Measurements from ENCODE around the gene SLCO3A1. TPM values are rescaled to one million over a fixed set of nuclear protein-coding genes. Genes with fewer than 3 reads are reported as not detected.

SLCO3A1 gene
- total RNA-seq, 2 experiments from 2014 or later: 8.5 to 40.0 TPM

- peaks cover 4% of the 10 kb centered on the region; the same call in 1 of the 2 replicates for H3K9me3 ChIP-seq (ENCODE audit: low read length)
- H3K79me2 ChIP-seq (ENCODE audit: insufficient read depth, low read depth, low read length): no peaks in the 10 kb centered on the region
- no peaks in the 10 kb centered on the region for H3K9me2 ChIP-seq (ENCODE audit: insufficient read depth, low read length)
- no peak overlapping the region for H3K27ac ChIP-seq (ENCODE audit: low read depth, low read length, poor library complexity, severe bottlenecking)
- POLR2A ChIA-PET: no interaction called here
- no TSS peak for BruUV-seq (replicated peaks)
- TF ChIP-seq EZH2phosphoT487 (IDR thresholded peaks at IDR 0.05; ENCODE audit: borderline replicate concordance, low read depth, low read length): no peak
- TF ChIP-seq, protein P1, sequence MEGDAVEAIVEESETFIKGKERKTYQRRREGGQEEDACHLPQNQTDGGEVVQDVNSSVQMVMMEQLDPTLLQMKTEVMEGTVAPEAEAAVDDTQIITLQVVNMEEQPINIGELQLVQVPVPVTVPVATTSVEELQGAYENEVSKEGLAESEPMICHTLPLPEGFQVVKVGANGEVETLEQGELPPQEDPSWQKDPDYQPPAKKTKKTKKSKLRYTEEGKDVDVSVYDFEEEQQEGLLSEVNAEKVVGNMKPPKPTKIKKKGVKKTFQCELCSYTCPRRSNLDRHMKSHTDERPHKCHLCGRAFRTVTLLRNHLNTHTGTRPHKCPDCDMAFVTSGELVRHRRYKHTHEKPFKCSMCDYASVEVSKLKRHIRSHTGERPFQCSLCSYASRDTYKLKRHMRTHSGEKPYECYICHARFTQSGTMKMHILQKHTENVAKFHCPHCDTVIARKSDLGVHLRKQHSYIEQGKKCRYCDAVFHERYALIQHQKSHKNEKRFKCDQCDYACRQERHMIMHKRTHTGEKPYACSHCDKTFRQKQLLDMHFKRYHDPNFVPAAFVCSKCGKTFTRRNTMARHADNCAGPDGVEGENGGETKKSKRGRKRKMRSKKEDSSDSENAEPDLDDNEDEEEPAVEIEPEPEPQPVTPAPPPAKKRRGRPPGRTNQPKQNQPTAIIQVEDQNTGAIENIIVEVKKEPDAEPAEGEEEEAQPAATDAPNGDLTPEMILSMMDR (conservative IDR thresholded peaks at IDR 0.05; ENCODE audit: low read length): no peak
- no peaks in the 10 kb centered on the region for H3K4me1 ChIP-seq (ENCODE audit: insufficient read depth, low read length, poor library complexity, severe bottlenecking)
- no peaks in the 10 kb centered on the region for H3K36me3 ChIP-seq (ENCODE audit: insufficient read depth, low read length)
- no peak overlapping the region for H2AFZ ChIP-seq (ENCODE audit: low read length)
- CTCF ChIA-PET (ENCODE audit: unreplicated experiment): no interaction called here
- H4K20me1 ChIP-seq (ENCODE audit: insufficient read depth, low read length): peaks cover 1% of the 10 kb centered on the region; the same call in 1 of the 2 replicates
- H3K4me2 ChIP-seq (ENCODE audit: low read length): no peak overlapping the region
- no peak overlapping the region for H3K4me3 ChIP-seq (ENCODE audit: low read depth, low read length, poor library complexity, severe bottlenecking)
- DNase-seq (ENCODE audit: low spot score): no peak
- intact Hi-C loops (cut with micrococcal nuclease; ENCODE audit: unreplicated experiment): no loop called here
These were observed 186.8 kb downstream of the SLCO3A1 start for GRCh38 chr15:92040350-92040749.

DNA sequence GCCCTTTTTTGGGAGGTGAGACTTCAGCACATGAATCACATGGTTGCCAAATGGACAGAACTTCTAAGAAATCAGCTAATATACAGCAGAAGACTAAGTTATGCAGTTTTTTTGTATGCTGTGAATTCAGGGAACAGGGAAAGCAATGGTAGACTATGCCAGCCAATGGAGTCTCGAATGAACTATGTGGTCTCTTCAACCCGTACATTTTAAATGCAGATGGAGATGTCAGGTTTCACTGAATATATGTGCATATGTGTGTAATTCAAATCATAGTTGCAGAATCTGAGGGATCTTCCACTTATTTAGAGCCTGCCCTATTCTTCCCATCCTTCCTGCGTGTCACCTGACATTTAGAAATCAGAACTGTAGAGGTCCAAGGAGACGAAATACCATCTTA lies 187.9 kb downstream of the SLCO3A1 start:
- intact Hi-C loops (cut with micrococcal nuclease; ENCODE audit: unreplicated experiment): no loop called here
- TF ChIP-seq, protein P1 (conservative IDR thresholded peaks at IDR 0.05; ENCODE audit: low read length): no peak
- no peak for TF ChIP-seq EZH2phosphoT487 (IDR thresholded peaks at IDR 0.05; ENCODE audit: borderline replicate concordance, low read depth, low read length)
- Histone ChIP-seq H3K36me3 (ENCODE audit: insufficient read depth, low read length) (no peaks in the 10 kb centered on the region), H3K4me3 (ENCODE audit: low read depth, low read length, poor library complexity, severe bottlenecking) (no peak overlapping the region), H3K4me1 (ENCODE audit: insufficient read depth, low read length, poor library complexity, severe bottlenecking) (no peaks in the 10 kb centered on the region), H2AFZ (ENCODE audit: low read length) (no peak overlapping the region), H3K9me2 (ENCODE audit: insufficient read depth, low read length) (no peaks in the 10 kb centered on the region), H3K27ac (ENCODE audit: low read depth, low read length, poor library complexity, severe bottlenecking) (no peak overlapping the region), H3K9me3 (ENCODE audit: low read length) (peaks cover 4% of the 10 kb centered on the region; the same call in 1 of the 2 replicates), H3K79me2 (ENCODE audit: insufficient read depth, low read depth, low read length) (no peaks in the 10 kb centered on the region), H4K20me1 (ENCODE audit: insufficient read depth, low read length) (peaks cover 7% of the 10 kb centered on the region), H3K4me2 (ENCODE audit: low read length) (no peak overlapping the region)
- no peak for DNase-seq (ENCODE audit: low spot score)
- BruUV-seq (replicated peaks): no TSS peak
- ChIA-PET POLR2A (no interaction called here), CTCF (ENCODE audit: unreplicated experiment) (no interaction called here)

- TF ChIP-seq, protein P1 (conservative IDR thresholded peaks at IDR 0.05; ENCODE audit: low read length): no peak
- Histone ChIP-seq H3K36me3 (ENCODE audit: insufficient read depth, low read length) (no peaks in the 10 kb centered on the region), H3K4me1 (ENCODE audit: insufficient read depth, low read length, poor library complexity, severe bottlenecking) (no peaks in the 10 kb centered on the region), H3K27ac (ENCODE audit: low read depth, low read length, poor library complexity, severe bottlenecking) (no peak overlapping the region), H3K4me3 (ENCODE audit: low read depth, low read length, poor library complexity, severe bottlenecking) (no peak overlapping the region), H3K9me3 (ENCODE audit: low read length) (no peaks in the 10 kb centered on the region), H2AFZ (ENCODE audit: low read length) (no peak overlapping the region), H3K4me2 (ENCODE audit: low read length) (no peak overlapping the region), H3K9me2 (ENCODE audit: insufficient read depth, low read length) (no peaks in the 10 kb centered on the region), H4K20me1 (ENCODE audit: insufficient read depth, low read length) (peaks cover 7% of the 10 kb centered on the region), H3K79me2 (ENCODE audit: insufficient read depth, low read depth, low read length) (no peaks in the 10 kb centered on the region)
- ChIA-PET CTCF (ENCODE audit: unreplicated experiment) (no interaction called here), POLR2A (interaction anchor here (0.6 kb wide), 1 partner anchor 193 kb away, joined by 8 read pairs; no protein-coding TSS in a partner anchor)
- DNase-seq (ENCODE audit: low spot score): no peak
- intact Hi-C loops (cut with micrococcal nuclease; ENCODE audit: unreplicated experiment): no loop called here
- no TSS peak for BruUV-seq (replicated peaks)
These were observed 189.8 kb downstream of the SLCO3A1 start for GRCh38 chr15:92043283-92043682.
